HepG2 (cell line): ENCODE data around the gene PET100. TPM values are rescaled to one million over a fixed set of nuclear protein-coding genes. Genes with fewer than 3 reads are reported as not detected.

Experiments
- ATAC-seq: fragments of 200-7000 bp; cut with Tn5 transposase; 3 replicates; pipeline ENCODE4 v1.9.1; 2020; ENCODE audit warnings: mild to moderate bottlenecking, moderate library complexity
- BruUV-seq: library from RNA; stranded (reverse); fragments of 400-500 nt; replicated peaks from 2 replicates; lab custom pipeline; 2021; lab: Mats Ljungman, UMichigan
- CTCF ChIA-PET: fragments of 300-600 bp; formaldehyde crosslinking; extraction: SDS; loops from one replicate; lab custom pipeline; 2021; ENCODE audit warnings: low total read pairs, inconsistent platforms, low intra/inter-chr PET ratio; lab: Yijun Ruan, JAX
- POLR2A ChIA-PET: fragments of 350-600 bp; sonication (Branson Sonifier 250); formaldehyde crosslinking; loops from one replicate; lab custom pipeline; 2020; ENCODE audit warnings: antibody characterized with exemption, inconsistent platforms; lab: Yijun Ruan, JAX
- DNase-seq: peaks from one replicate; pipeline ENCODE4 v3.0.0-alpha.2; 2015; ENCODE audit warnings: low spot score
- FAIRE-seq: peaks from 3 replicates; lab custom pipeline; 2011; peaks lifted over from hg19 to GRCh38; lab: Jason Lieb, UNC
- H2AFZ ChIP-seq: one replicate; pipeline ENCODE4 v1.6.1; 2011; ENCODE audit warnings: low read length, inconsistent platforms
- H3K27ac ChIP-seq: fragments of 300-600 bp; 3 replicates; pipeline ENCODE4 v1.8.0; 2011; ENCODE audit warnings: mixed run types, mild to moderate bottlenecking, mixed read lengths, low read length, inconsistent platforms; ENCODE audit not compliant: insufficient read depth; ENCODE audit errors: extremely low read length
- H3K27me3 ChIP-seq, 2 experiments: fragments of 200-600 bp in 1 of 2; 2 replicates in 1 of 2; 3 replicates in 1 of 2; pipeline versions ENCODE4 v1.6.0 to v1.8.0; 2011; ENCODE audit warnings: low read length in 2 of 2, mild to moderate bottlenecking in 2 of 2, moderate library complexity in 2 of 2, inconsistent platforms in 1 of 2; ENCODE audit not compliant: insufficient read depth in 2 of 2, control insufficient read depth in 1 of 2
- H3K36me3 ChIP-seq, 2 experiments: fragments of 200-600 bp in 1 of 2; replicated peaks in 1 of 2; 2 replicates in 1 of 2; 3 replicates in 1 of 2; pipeline versions ENCODE4 v1.5.1 to v1.8.0; 2011; ENCODE audit warnings: low read length in 2 of 2, inconsistent platforms in 1 of 2; ENCODE audit not compliant: insufficient read depth in 2 of 2, control insufficient read depth in 1 of 2
- H3K4me1 ChIP-seq: 2 replicates; pipeline ENCODE4 v1.5.1; 2012; ENCODE audit warnings: low read length, inconsistent platforms; ENCODE audit not compliant: insufficient read depth
- H3K4me2 ChIP-seq: 2 replicates; pipeline ENCODE4 v1.6.0; 2011; ENCODE audit warnings: low read depth, low read length, inconsistent platforms
- H3K4me3 ChIP-seq, 3 experiments: fragments of 200-600 bp in 1 of 3; sonication (generic), shearing (Covaris generic) in 1 of 3; replicated peaks in 1 of 3; 2 replicates each; pipeline ENCODE4 v1.5.1; 2011 to 2016; ENCODE audit warnings: low read length in 3 of 3, inconsistent platforms in 2 of 3, low read depth in 2 of 3, mild to moderate bottlenecking in 2 of 3, control low read depth in 1 of 3, mixed read lengths in 1 of 3; ENCODE audit not compliant: insufficient read depth in 1 of 3
- H3K79me2 ChIP-seq: one replicate; pipeline ENCODE4 v1.6.1; 2011; ENCODE audit warnings: low read length, inconsistent platforms; ENCODE audit not compliant: insufficient read depth
- H3K9ac ChIP-seq: 2 replicates; pipeline ENCODE4 v1.6.0; 2011; ENCODE audit warnings: mild to moderate bottlenecking, low read depth, low read length, inconsistent platforms; ENCODE audit not compliant: insufficient read depth
- H3K9me3 ChIP-seq: 2 replicates; pipeline ENCODE4 v1.5.1; 2012; ENCODE audit warnings: mild to moderate bottlenecking, low read length
- H4K20me1 ChIP-seq: 2 replicates; pipeline ENCODE4 v1.6.0; 2011; ENCODE audit warnings: inconsistent platforms, mild to moderate bottlenecking, low read length, moderate library complexity; ENCODE audit not compliant: insufficient read depth
- HNRNPL ChIP-seq: fragments of 200-400 bp; formaldehyde crosslinking; IDR thresholded peaks from 2 replicates; pipeline ENCODE4 v1.6.1; 2017; ENCODE audit warnings: mild to moderate bottlenecking, low read depth, low read length
- HOXA7 ChIP-seq: sonication (generic); formaldehyde crosslinking; IDR thresholded peaks from 2 replicates; pipeline ENCODE4 v1.8.1; 2022; ENCODE audit warnings: mild to moderate bottlenecking, missing genetic modification reagents, moderate library complexity
- KDM6A ChIP-seq: IDR thresholded peaks from 2 replicates; pipeline ENCODE4 v1.6.1; 2016; ENCODE audit warnings: low read depth
- SKIL ChIP-seq: sonication (generic); formaldehyde crosslinking; IDR thresholded peaks from 2 replicates; pipeline ENCODE4 v1.8.0; 2022; ENCODE audit warnings: missing genetic modification reagents, mild to moderate bottlenecking, moderate library complexity, borderline replicate concordance
- THAP7 ChIP-seq: sonication (generic); formaldehyde crosslinking; IDR thresholded peaks from 2 replicates; pipeline ENCODE4 v1.8.1; 2023; ENCODE audit warnings: mild to moderate bottlenecking, missing genetic modification reagents
- TOE1 ChIP-seq: sonication (generic); formaldehyde crosslinking; IDR thresholded peaks from 2 replicates; pipeline ENCODE4 v1.4.0; 2020; ENCODE audit warnings: mild to moderate bottlenecking, missing genetic modification reagents
- ZNF20 ChIP-seq: sonication (generic); formaldehyde crosslinking; IDR thresholded peaks from 2 replicates; pipeline ENCODE4 v1.4.0; 2020; ENCODE audit warnings: mild to moderate bottlenecking, moderate library complexity, missing genetic modification reagents
- ZNF207 ChIP-seq: fragments of 450-650 bp; IDR thresholded peaks from 2 replicates; pipeline ENCODE4 v1.6.1; 2016; ENCODE audit warnings: antibody characterized with exemption, borderline replicate concordance
- ZNF34 ChIP-seq: sonication (generic); formaldehyde crosslinking; IDR thresholded peaks from 2 replicates; pipeline ENCODE4 v1.4.0; 2020; ENCODE audit warnings: mild to moderate bottlenecking, missing genetic modification reagents, borderline replicate concordance
- ZNF414 ChIP-seq: sonication (generic); formaldehyde crosslinking; IDR thresholded peaks from 2 replicates; pipeline ENCODE4 v1.5.0; 2020; ENCODE audit warnings: missing genetic modification reagents
- ZSCAN25 ChIP-seq: sonication (generic); formaldehyde crosslinking; IDR thresholded peaks from 2 replicates; pipeline ENCODE4 v1.8.0; 2022; ENCODE audit warnings: mild to moderate bottlenecking, missing genetic modification reagents
- WGBS: methylation state at CpG from one replicate; pipeline ENCODE4 v1.1.6; 2017; ENCODE audit warnings: low lambda C conversion rate; 5-methylcytosine and 5-hydroxymethylcytosine counted together
- in situ Hi-C: cut with HindIII; loops from 2 replicates; pipeline ENCODE4 v1.10.0; 2017; ENCODE audit warnings: low pct_unique_long_range_greater_than_20kb; ENCODE audit not compliant: extremely low pct_ligation_motif_present
- intact Hi-C: fragments of 100-400 bp; cut with micrococcal nuclease; formaldehyde crosslinking; loops from one replicate; pipeline ENCODE4 v1.10.0; 2022; ENCODE audit not compliant: unreplicated experiment
- polyA plus RNA-seq, 8 experiments: library from polyadenylated mRNA; depleted of rRNA in 3 of 8; stranded (reverse) in 7 of 8; unstranded in 1 of 8; fragments of >200 nt; fragmentation: Illumina TruSeq in 4 of 8; extraction: Trizol in 4 of 8; gene quantifications; 2 replicates each; pipeline versions ENCODE4 v1.2.1 to v1.2.3, GENCODE V29; 2011 to 2016; ENCODE audit warnings: low read depth in 4 of 8, missing spikeins in 1 of 8, mixed read lengths in 1 of 8; ENCODE audit not compliant: insufficient read depth in 1 of 8
- total RNA-seq, 5 experiments: library from RNA; depleted of rRNA; stranded (reverse); fragments of >200 nt; fragmentation: Illumina TruSeq; extraction: Trizol; gene quantifications; 2 replicates each; pipeline ENCODE4 v1.2.3, GENCODE V29; 2016; ENCODE audit warnings: low read depth in 1 of 5

The PET100 gene
- total and polyA plus RNA-seq, 2 of the 13 experiments (the other 11 are each of a cell fraction or from before 2014, with no cell fraction given): 22.3 to 66.5 TPM

- H2AFZ ChIP-seq: no peak overlapping the region
- H3K4me2 ChIP-seq: no peak overlapping the region
- BruUV-seq: no TSS peak
- H3K79me2 ChIP-seq: no peaks in the 10 kb centered on the region
- in situ Hi-C loops (no loop called here), intact Hi-C loops (no loop called here)
- ChIA-PET CTCF (no interaction called here), POLR2A (no interaction called here)
- FAIRE-seq: no peak
- no peak overlapping the region for H3K4me3 ChIP-seq
- no peaks in the 10 kb centered on the region for H3K9me3 ChIP-seq
- ATAC-seq: no peak
- H3K36me3 ChIP-seq: no peaks in the 10 kb centered on the region
- H4K20me1 ChIP-seq: no peaks in the 10 kb centered on the region
- 58% methylated on average over 14 of the region's 14 CpGs for WGBS
- peaks cover 0 to 3% of the 10 kb centered on the region in 2 experiments; a peak in 2 of 5 replicates for H3K27me3 ChIP-seq
- H3K4me1 ChIP-seq: no peaks in the 10 kb centered on the region
- no peak overlapping the region for H3K9ac ChIP-seq
- DNase-seq: no peak
- no peak overlapping the region for H3K27ac ChIP-seq
- TF ChIP-seq ZNF34: no peak
- TF ChIP-seq ZNF20 (CRISPR knock-in tag): no peak
- no peak for TF ChIP-seq ZNF207
- TF ChIP-seq HOXA7 (CRISPR knock-in tag): no peak
- TF ChIP-seq THAP7 (CRISPR knock-in tag): no peak
- TF ChIP-seq SKIL (CRISPR knock-in tag): no peak
- no peak for TF ChIP-seq TOE1 (CRISPR knock-in tag)
- no peak for TF ChIP-seq HNRNPL
- no peak for TF ChIP-seq ZNF414
- no peak for TF ChIP-seq ZSCAN25
- TF ChIP-seq KDM6A: no peak
Observed at GRCh38 chr19:7662657-7663056, 33.1 kb downstream of the PET100 start.
